Tibial nerve (tissue), 4 donors: ENCODE measurements around the gene NEGR1. TPM values are rescaled to one million over a fixed set of nuclear protein-coding genes. Genes with fewer than 3 reads are reported as not detected.

Experiments used
- DNase-seq, 2 donors: peaks; one replicate each; pipeline ENCODE4 v3.0.0-alpha.2; 2019; ENCODE audit warnings: low spot score in 2 of 2
- H3K27ac ChIP-seq, 4 donors: fragments of 200-600 bp; sonication (generic) in 3 of 4; one replicate each; pipeline ENCODE4 v1.5.1; 2017 to 2019; ENCODE audit warnings: mild to moderate bottlenecking in 1 of 4
- H3K27me3 ChIP-seq, 2 donors: fragments of 200-600 bp; sonication (generic) in 1 of 2; one replicate each; pipeline versions ENCODE4 v1.5.1 to v1.6.0; 2017 to 2019
- H3K36me3 ChIP-seq, 3 donors: fragments of 200-600 bp; sonication (generic); one replicate each; pipeline ENCODE4 v1.5.1; 2018 to 2019
- H3K4me1 ChIP-seq, 4 donors: fragments of 200-600 bp; sonication (generic) in 3 of 4; one replicate each; pipeline ENCODE4 v1.5.1; 2017 to 2019
- H3K4me3 ChIP-seq, 4 donors: fragments of 200-600 bp; sonication (generic) in 3 of 4; one replicate each; pipeline ENCODE4 v1.5.1; 2017 to 2019; ENCODE audit warnings: mild to moderate bottlenecking in 1 of 4, moderate library complexity in 1 of 4
- H3K9me3 ChIP-seq, 4 donors: fragments of 200-600 bp; sonication (generic) in 3 of 4; one replicate each; pipeline ENCODE4 v1.5.1; 2017 to 2019
- CTCF ChIP-seq, 5 experiments: fragments of 200-600 bp in 3 of 5; fragments of 450-650 bp in 2 of 5; sonication (generic) in 3 of 5; IDR thresholded peaks; one replicate each; pipeline ENCODE4 v1.5.1; 2016 to 2019; ENCODE audit warnings: antibody characterized with exemption in 5 of 5, mild to moderate bottlenecking in 3 of 5, moderate library complexity in 2 of 5
- EP300 ChIP-seq, 2 donors: sonication (generic); formaldehyde crosslinking; IDR thresholded peaks; one replicate each; pipeline ENCODE4 v1.6.1; 2017; ENCODE audit warnings: antibody characterized with exemption in 2 of 2, mild to moderate bottlenecking in 1 of 2
- POLR2A ChIP-seq, 2 donors: fragments of 450-650 bp; IDR thresholded peaks; one replicate each; pipeline ENCODE4 v1.6.1; 2017; ENCODE audit warnings: antibody characterized with exemption in 2 of 2, mild to moderate bottlenecking in 2 of 2, moderate library complexity in 2 of 2
- WGBS, 2 donors: methylation state at CpG; one replicate each; pipeline ENCODE4 v1.1.5; 2018; 5-methylcytosine and 5-hydroxymethylcytosine counted together
- total RNA-seq, 4 donors: library from RNA; depleted of rRNA; stranded (reverse); fragments of >200 nt; gene quantifications; one replicate each; pipeline ENCODE4 v1.1.0, GENCODE V29; 2016

Gene NEGR1
- total RNA-seq, 4 donors from 2014 or later = 46.0 to 58.2 (median 52.4) TPM

GRCh38 chr1:72227667-72228066, 54.7 kb downstream of the NEGR1 start:
- DNase-seq = no peak
- no peaks in the 10 kb centered on the region for H3K36me3 ChIP-seq
- 81 to 89% methylated on average over 4 of the region's 4 CpGs for WGBS, 2 donors
- no peaks in the 10 kb centered on the region for H3K9me3 ChIP-seq
- TF ChIP-seq POLR2A (IDR thresholded peaks at IDR 0.05) = no peak
- no peak for TF ChIP-seq CTCF (IDR thresholded peaks at IDR 0.05)
- TF ChIP-seq EP300 (IDR thresholded peaks at IDR 0.05) = no peak
- no peaks in the 10 kb centered on the region for H3K27me3 ChIP-seq
- H3K4me1 ChIP-seq = peaks cover 0 to 11% (median 0%) of the 10 kb centered on the region in 4 donors
- H3K4me3 ChIP-seq = no peak overlapping the region
- H3K27ac ChIP-seq = no peak overlapping the region

GRCh38 chr1:72224506-72224905, 57.8 kb downstream of the NEGR1 start:
- Histone ChIP-seq H3K4me1 (peaks cover 0 to 7% (median 0%) of the 10 kb centered on the region in 4 donors), H3K4me3 (no peak overlapping the region), H3K27me3 (no peaks in the 10 kb centered on the region), H3K27ac (no peak overlapping the region), H3K9me3 (no peaks in the 10 kb centered on the region), H3K36me3 (no peaks in the 10 kb centered on the region)
- WGBS, 2 donors = 93 to 96% methylated on average over 3 of the region's 3 CpGs
- DNase-seq = no peak
- TF ChIP-seq POLR2A (IDR thresholded peaks at IDR 0.05) = no peak

- H3K4me1 ChIP-seq = no peaks in the 10 kb centered on the region
- 82 to 89% methylated on average over 1 of the region's 1 CpG for WGBS, 2 donors
- H3K27ac ChIP-seq = no peak overlapping the region
- no peak for DNase-seq
- no peaks in the 10 kb centered on the region for H3K36me3 ChIP-seq
- H3K27me3 ChIP-seq = no peaks in the 10 kb centered on the region
- H3K9me3 ChIP-seq = no peaks in the 10 kb centered on the region
- no peak overlapping the region for H3K4me3 ChIP-seq
- TF ChIP-seq CTCF (IDR thresholded peaks at IDR 0.05) (no peak), POLR2A (IDR thresholded peaks at IDR 0.05) (no peak), EP300 (IDR thresholded peaks at IDR 0.05) (no peak)
Observed at GRCh38 chr1:72221811-72222210, 60.5 kb downstream of the NEGR1 start.

GRCh38 chr1:72218141-72218739, 64.1 kb downstream of the NEGR1 start:
- Histone ChIP-seq H3K4me3 (no peak overlapping the region), H3K36me3 (no peaks in the 10 kb centered on the region), H3K9me3 (peaks cover 0 to 1% (median 0%) of the 10 kb centered on the region in 4 donors), H3K27ac (no peak overlapping the region), H3K4me1 (no peaks in the 10 kb centered on the region), H3K27me3 (no peaks in the 10 kb centered on the region)
- DNase-seq = no peak
- TF ChIP-seq POLR2A (IDR thresholded peaks at IDR 0.05) (no peak), CTCF (IDR thresholded peaks at IDR 0.05) (no peak)
- 86 to 93% methylated on average over 5 of the region's 5 CpGs for WGBS, 2 donors

GRCh38 chr1:72207059-72207458, 75.3 kb downstream of the NEGR1 start:
- TF ChIP-seq POLR2A (IDR thresholded peaks at IDR 0.05) = no peak
- DNase-seq = no peak
- Histone ChIP-seq H3K27me3 (no peaks in the 10 kb centered on the region), H3K27ac (no peak overlapping the region), H3K4me3 (no peak overlapping the region), H3K9me3 (no peaks in the 10 kb centered on the region), H3K36me3 (no peaks in the 10 kb centered on the region), H3K4me1 (no peaks in the 10 kb centered on the region)
- 88 to 98% methylated on average over 1 of the region's 1 CpG for whole genome bisulfite sequencing, 2 donors

- Histone ChIP-seq H3K9me3 (peaks cover 0 to 10% (median 0%) of the 10 kb centered on the region in 4 donors), H3K4me3 (no peak overlapping the region), H3K27ac (no peak overlapping the region), H3K27me3 (no peaks in the 10 kb centered on the region), H3K4me1 (no peaks in the 10 kb centered on the region), H3K36me3 (no peaks in the 10 kb centered on the region)
- no peak for DNase-seq
- WGBS, 2 donors = 70 to 72% methylated on average over 2 of the region's 2 CpGs
- TF ChIP-seq POLR2A (IDR thresholded peaks at IDR 0.05) (no peak), EP300 (IDR thresholded peaks at IDR 0.05) (no peak), CTCF (IDR thresholded peaks at IDR 0.05) (no peak)
Observed at GRCh38 chr1:72202761-72203160, 79.6 kb downstream of the NEGR1 start.
